ENCODE results near the gene CAST. TPM values are rescaled to one million over a fixed set of nuclear protein-coding genes. Genes with fewer than 3 reads are reported as not detected.

CAST gene
- total RNA-seq, 2 experiments from 2014 or later = 118 to 122 TPM

- peaks cover 77% of the 10 kb centered on the region for H3K4me1 Mint-ChIP-seq (ENCODE audit: low read depth)
- peak overlapping the region; percentile 91 for H3K27ac Mint-ChIP-seq
- no peak for DNase-seq
- no peaks in the 10 kb centered on the region for H3K9me3 Mint-ChIP-seq
- H3K27me3 Mint-ChIP-seq (ENCODE audit: low read depth) = no peaks in the 10 kb centered on the region
- peak overlapping the region; percentile 71 for H3K4me3 Mint-ChIP-seq
- CTCF ChIA-PET = interaction anchor here (0.7 to 2.6 kb wide), 3 partner anchors 9 to 52 kb away, joined by 3 to 8 read pairs (median 8); partner anchors contain the start of gene ERAP1
- no peaks in the 10 kb centered on the region for H3K36me3 Mint-ChIP-seq (ENCODE audit: low read depth)
- intact Hi-C loops (cut with micrococcal nuclease) = loop anchor here (2.0 to 5.0 kb wide), 5 partner anchors 115 to 1955 kb away; partner anchors contain the start of genes RGMB and RIOK2
Measured at GRCh38 chr5:96817506-96817905, 155.3 kb downstream of the CAST start.

- intact Hi-C loops (cut with micrococcal nuclease) = loop anchor here (5.0 kb wide), 2 partner anchors 281 to 1954 kb away; partner anchors contain the start of gene RGMB
- H3K9me3 Mint-ChIP-seq = no peaks in the 10 kb centered on the region
- no peak overlapping the region for H3K27ac Mint-ChIP-seq
- H3K4me3 Mint-ChIP-seq = no peak overlapping the region
- no peaks in the 10 kb centered on the region for H3K27me3 Mint-ChIP-seq (ENCODE audit: low read depth)
- DNase-seq = no peak
- CTCF ChIA-PET = interaction anchor here (2.6 kb wide), 1 partner anchor 9 kb away, joined by 8 read pairs; the partner anchor contains the start of gene ERAP1
- peaks cover 76% of the 10 kb centered on the region for H3K4me1 Mint-ChIP-seq (ENCODE audit: low read depth)
- H3K36me3 Mint-ChIP-seq (ENCODE audit: low read depth) = no peaks in the 10 kb centered on the region
Measured at GRCh38 chr5:96818125-96818788, 156.1 kb downstream of the CAST start.

GRCh38 chr5:96819806-96820205 is 157.6 kb downstream of the CAST start:
- Mint-ChIP-seq H3K27ac (no peak overlapping the region), H3K4me1 (ENCODE audit: low read depth) (peaks cover 72% of the 10 kb centered on the region), H3K27me3 (ENCODE audit: low read depth) (no peaks in the 10 kb centered on the region), H3K9me3 (no peaks in the 10 kb centered on the region), H3K4me3 (no peak overlapping the region), H3K36me3 (ENCODE audit: low read depth) (no peaks in the 10 kb centered on the region)
- CTCF ChIA-PET = interaction anchor here (1.0 to 1.3 kb wide), 2 partner anchors 8 to 65 kb away, joined by 3 read pairs; no protein-coding TSS in a partner anchor
- no peak for DNase-seq
- intact Hi-C loops (cut with micrococcal nuclease) = loop anchor here (5.0 kb wide), 2 partner anchors 283 to 1952 kb away; partner anchors contain the start of gene RGMB

GRCh38 chr5:96821260-96821916 is 159.2 kb downstream of the CAST start:
- Mint-ChIP-seq H3K4me1 (ENCODE audit: low read depth) (peaks cover 61% of the 10 kb centered on the region), H3K4me3 (no peak overlapping the region), H3K27me3 (ENCODE audit: low read depth) (no peaks in the 10 kb centered on the region), H3K36me3 (ENCODE audit: low read depth) (no peaks in the 10 kb centered on the region), H3K27ac (no peak overlapping the region), H3K9me3 (no peaks in the 10 kb centered on the region)
- no peak for DNase-seq
- intact Hi-C loops (cut with micrococcal nuclease) = no loop called here
- CTCF ChIA-PET = interaction anchor here (0.5 to 2.0 kb wide), 8 partner anchors 11 to 340 kb away, joined by 3 to 10 read pairs (median 3); partner anchors contain the start of gene ERAP1

GRCh38 chr5:96822686-96823459 is 160.7 kb downstream of the CAST start:
- no peak overlapping the region for H3K4me3 Mint-ChIP-seq
- intact Hi-C loops (cut with micrococcal nuclease) = loop anchor here (1.0 kb wide), 2 partner anchors 29 to 71 kb away; no protein-coding TSS in a partner anchor
- H3K27me3 Mint-ChIP-seq (ENCODE audit: low read depth) = no peaks in the 10 kb centered on the region
- peaks cover 47% of the 10 kb centered on the region for H3K4me1 Mint-ChIP-seq (ENCODE audit: low read depth)
- no peaks in the 10 kb centered on the region for H3K36me3 Mint-ChIP-seq (ENCODE audit: low read depth)
- H3K9me3 Mint-ChIP-seq = no peaks in the 10 kb centered on the region
- DNase-seq = peak; percentile 54
- CTCF ChIA-PET = interaction anchor here (1.0 to 1.2 kb wide), 3 partner anchors 47 to 143 kb away, joined by 3 to 4 read pairs (median 4); no protein-coding TSS in a partner anchor
- no peak overlapping the region for H3K27ac Mint-ChIP-seq

GRCh38 chr5:96823900-96824380 is 161.8 kb downstream of the CAST start:
- H3K9me3 Mint-ChIP-seq = no peaks in the 10 kb centered on the region
- DNase-seq = peak; percentile 20
- intact Hi-C loops (cut with micrococcal nuclease) = loop anchor here (1.0 kb wide), 2 partner anchors 30 to 72 kb away; no protein-coding TSS in a partner anchor
- H3K27me3 Mint-ChIP-seq (ENCODE audit: low read depth) = no peaks in the 10 kb centered on the region
- CTCF ChIA-PET = interaction anchor here (0.9 to 1.2 kb wide), 3 partner anchors 72 to 785 kb away, joined by 3 to 4 read pairs (median 3); no protein-coding TSS in a partner anchor
- H3K4me3 Mint-ChIP-seq = no peak overlapping the region
- no peaks in the 10 kb centered on the region for H3K36me3 Mint-ChIP-seq (ENCODE audit: low read depth)
- peaks cover 40% of the 10 kb centered on the region for H3K4me1 Mint-ChIP-seq (ENCODE audit: low read depth)
- no peak overlapping the region for H3K27ac Mint-ChIP-seq

Other genes with a start within 250 kb of the CAST start
- not detected for gene PCSK1, start 229.1 kb upstream of the CAST start, total RNA-seq
- gene ERAP1, start 145.6 kb downstream of the CAST start, total RNA-seq = 100 to 1,000 TPM; 119 to 126 TPM
- 100 to 1,000 TPM; 108 to 111 TPM for gene ERAP2, start 214.1 kb downstream of the CAST start, total RNA-seq

Measured in activated naive CD4-positive, alpha-beta T cell treated with anti-CD3 and anti-CD28 coated beads for 36 hours (primary cell).